ENCODE results near the gene JAKMIP1.
"Not testable (repeated sequence)": the region's sequence is repeated elsewhere in the genome, so short reads cannot be mapped to it uniquely, and the experiment has no call there.

The JAKMIP1 gene

GRCh38 chr4:6143603-6144181 lies 56.7 kb downstream of the JAKMIP1 start:
- no peak for DNase-seq (ENCODE audit: low read depth in 2 of 2)

- DNase-seq (ENCODE audit: low read depth in 2 of 2) = no peak
These were observed 57.3 kb downstream of the JAKMIP1 start for GRCh38 chr4:6142935-6143602.

- no peak for DNase-seq (ENCODE audit: low read depth in 2 of 2)
These were observed 57.8 kb downstream of the JAKMIP1 start for GRCh38 chr4:6142511-6142910.

DNA sequence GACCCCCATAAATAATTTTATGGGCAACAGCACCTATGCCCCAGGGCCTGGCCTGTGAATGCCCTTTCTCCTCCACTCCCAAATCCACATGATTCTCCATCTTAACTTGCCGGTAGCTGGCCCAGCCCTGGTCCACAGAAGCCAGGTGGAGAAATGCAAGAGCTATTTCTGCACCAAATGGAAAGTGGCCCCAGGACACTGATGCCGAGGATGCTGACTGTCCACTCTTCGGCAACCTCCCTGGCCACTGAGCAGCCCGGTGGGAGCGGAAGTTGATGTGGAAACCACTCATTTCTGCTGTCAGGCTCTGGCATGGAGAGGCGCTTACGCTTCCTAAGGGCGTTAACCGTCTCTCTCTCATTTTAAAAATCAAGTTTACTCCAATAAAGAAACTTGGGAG lies 58.8 kb downstream of the JAKMIP1 start:
- no peak for DNase-seq (ENCODE audit: low read depth in 2 of 2)

- DNase-seq (ENCODE audit: low read depth in 2 of 2) = not testable (repeated sequence)
These were observed 59.3 kb downstream of the JAKMIP1 start for GRCh38 chr4:6141021-6141420.

GRCh38 chr4:6137747-6138135 lies 62.6 kb downstream of the JAKMIP1 start:
- no peak for DNase-seq (ENCODE audit: low read depth in 2 of 2)

DNA sequence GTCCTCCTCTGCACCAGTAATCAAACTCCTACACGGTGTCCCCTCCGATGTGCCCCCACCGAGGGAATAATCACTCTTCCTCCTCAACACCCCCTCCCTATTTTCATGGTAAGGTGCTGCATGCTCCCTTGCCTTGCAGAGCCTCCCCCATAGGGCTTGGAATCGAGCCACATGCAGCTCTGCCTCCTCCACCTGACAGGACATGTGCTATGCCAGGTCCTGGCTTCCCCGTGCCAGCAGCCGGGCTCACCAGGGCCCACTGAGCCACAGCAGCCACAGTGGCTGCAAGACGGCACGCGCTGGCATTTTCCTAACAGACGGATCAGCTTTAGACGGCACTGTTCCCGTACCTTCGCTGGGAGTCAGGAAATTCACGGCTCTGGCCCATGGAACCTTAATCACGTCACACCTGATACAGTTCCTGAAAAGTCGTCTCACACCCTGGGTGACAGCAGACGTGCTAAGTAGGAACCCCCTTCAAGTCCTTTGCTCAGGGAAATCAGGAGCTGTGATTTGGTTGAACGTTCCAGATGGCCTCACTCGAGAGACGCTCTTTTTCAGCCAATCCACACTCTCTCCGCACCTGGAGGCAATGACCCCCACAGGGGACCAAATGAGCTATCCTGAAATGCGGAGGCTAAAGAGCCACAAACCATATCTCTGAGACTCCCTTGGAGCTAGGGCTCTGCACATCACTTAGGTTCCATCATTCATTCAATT lies 63.2 kb downstream of the JAKMIP1 start:
- no peak for DNase-seq (ENCODE audit: low read depth in 2 of 2)

DNA sequence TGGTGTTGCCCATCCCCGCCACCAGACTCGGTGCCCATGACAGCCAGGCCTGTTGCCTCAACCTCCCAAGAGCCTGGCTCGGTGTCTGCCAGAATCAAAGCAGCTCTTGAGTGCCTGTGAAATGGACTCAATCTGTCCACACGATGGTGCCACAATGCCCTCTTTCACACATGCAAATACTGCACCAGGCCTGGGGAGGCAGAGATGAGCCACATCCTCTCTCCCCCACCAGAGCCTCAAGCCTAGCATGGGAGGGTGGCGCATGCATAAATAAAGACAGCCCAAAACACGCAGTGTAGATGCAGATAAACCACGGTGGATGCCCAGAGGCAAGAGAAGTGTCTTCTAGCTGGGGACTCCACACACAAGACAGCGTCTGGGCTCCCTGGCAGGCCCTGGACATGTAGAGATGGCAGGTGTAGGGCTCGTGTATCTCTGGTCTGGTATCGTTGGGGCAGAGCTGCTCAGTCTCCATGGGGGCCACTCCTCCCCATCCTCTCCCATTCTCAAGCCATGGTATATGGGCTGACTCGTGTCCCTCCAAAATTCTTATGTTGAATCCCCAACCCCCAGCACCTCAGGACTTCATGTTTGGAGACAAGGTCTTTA lies 65.6 kb downstream of the JAKMIP1 start:
- DNase-seq (ENCODE audit: low read depth in 2 of 2) = no peak

GRCh38 chr4:6132716-6133115 lies 67.6 kb downstream of the JAKMIP1 start:
- DNase-seq (ENCODE audit: low read depth in 2 of 2) = no peak

GRCh38 chr4:6128221-6128850 lies 72.0 kb downstream of the JAKMIP1 start:
- DNase-seq (ENCODE audit: low read depth in 2 of 2) = no peak

- DNase-seq (ENCODE audit: low read depth in 2 of 2) = no peak
These were observed 73.2 kb downstream of the JAKMIP1 start for GRCh38 chr4:6126971-6127745.

- DNase-seq (ENCODE audit: low read depth in 2 of 2) = no peak
These were observed 75.2 kb downstream of the JAKMIP1 start for GRCh38 chr4:6125103-6125651.

GRCh38 chr4:6124386-6125102 lies 75.8 kb downstream of the JAKMIP1 start:
- no peak for DNase-seq (ENCODE audit: low read depth in 2 of 2)

DNA sequence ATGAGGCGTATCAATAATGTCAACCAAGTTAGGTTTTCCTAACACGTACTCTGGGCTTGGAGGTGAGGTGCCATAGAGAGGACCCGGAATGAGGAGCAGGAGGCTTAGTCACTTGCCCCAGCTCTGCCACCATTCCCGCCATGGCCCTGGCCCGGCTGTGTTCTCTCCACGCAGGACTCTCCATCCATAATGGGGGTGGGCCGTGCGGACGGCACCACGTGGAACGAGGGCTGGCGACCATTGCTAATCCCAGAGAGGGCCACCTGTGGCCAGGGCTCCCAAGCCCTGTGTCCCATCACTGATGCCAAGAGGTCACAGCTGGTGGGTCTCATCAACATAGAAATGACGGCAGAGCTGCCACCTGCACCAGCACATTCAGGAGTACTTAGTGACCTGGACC lies 76.4 kb downstream of the JAKMIP1 start:
- DNase-seq (ENCODE audit: low read depth in 2 of 2) = no peak

DNA sequence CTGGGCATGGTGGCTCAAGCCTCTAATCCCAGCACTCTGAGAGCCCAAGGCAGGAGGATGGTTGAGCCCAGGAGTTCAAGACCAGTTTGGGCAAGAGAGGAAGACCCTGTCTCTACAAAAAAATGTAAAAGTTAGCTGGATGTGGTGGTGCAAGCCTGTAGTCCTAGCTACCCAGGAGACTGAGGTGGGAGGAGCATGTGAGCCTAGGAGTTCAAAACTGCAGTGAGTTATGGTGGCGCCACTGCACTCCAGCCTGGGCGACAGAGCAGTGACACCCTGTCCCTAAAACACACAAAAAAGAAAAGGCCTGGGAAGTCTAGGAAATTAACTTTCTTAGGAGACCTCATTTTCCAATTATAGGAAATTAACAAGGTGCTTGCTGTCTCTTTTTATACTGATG lies 76.8 kb downstream of the JAKMIP1 start:
- DNase-seq (ENCODE audit: low read depth in 2 of 2) = no peak

- DNase-seq (ENCODE audit: low read depth in 2 of 2) = no peak
These were observed 77.2 kb downstream of the JAKMIP1 start for GRCh38 chr4:6123116-6123515.

DNA sequence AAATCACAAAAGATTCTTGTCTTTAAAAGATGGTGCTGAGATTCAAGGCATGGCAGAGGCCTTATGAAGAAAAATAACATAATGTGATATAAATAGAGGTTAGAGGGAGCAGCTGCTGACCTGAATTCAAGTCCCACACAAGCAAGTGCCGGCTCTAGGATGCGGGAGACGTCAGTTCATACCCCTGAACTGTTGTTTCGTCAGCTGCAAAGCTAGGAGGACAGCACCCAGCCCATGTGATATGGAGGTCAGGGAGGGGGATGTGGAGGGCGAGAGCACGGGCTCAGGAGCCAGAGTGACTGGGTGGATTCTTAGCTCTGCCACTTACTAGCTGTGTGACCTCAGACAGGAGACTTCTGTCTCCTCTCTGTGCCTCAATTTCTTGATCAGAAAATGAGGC lies 77.9 kb downstream of the JAKMIP1 start:
- no peak for DNase-seq (ENCODE audit: low read depth in 2 of 2)

- DNase-seq (ENCODE audit: low read depth in 2 of 2) = no peak
These were observed 78.4 kb downstream of the JAKMIP1 start for GRCh38 chr4:6121941-6122340.

GRCh38 chr4:6121276-6121850 lies 79.0 kb downstream of the JAKMIP1 start:
- DNase-seq (ENCODE audit: low read depth in 2 of 2) = no peak

DNA sequence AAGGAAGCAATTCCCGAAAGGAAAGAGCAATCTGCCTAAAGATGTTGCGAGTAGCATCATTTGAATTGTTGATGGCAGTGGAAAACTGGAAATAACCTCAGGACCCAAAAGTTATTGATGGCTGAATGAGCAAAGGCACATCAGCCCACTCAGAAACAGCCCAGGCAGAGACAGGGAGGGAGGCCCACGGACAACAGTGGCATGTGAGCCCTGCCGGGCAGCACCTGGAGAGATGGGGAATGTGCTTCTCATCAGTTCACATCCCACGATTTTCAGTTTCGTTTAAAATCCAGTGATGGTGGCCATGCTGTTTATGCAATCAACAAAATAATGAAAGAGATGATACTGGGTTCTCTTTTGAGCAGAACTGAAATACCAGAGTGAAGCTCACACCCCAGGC lies 80.0 kb downstream of the JAKMIP1 start:
- no peak for DNase-seq (ENCODE audit: low read depth in 2 of 2)

All from fibroblast of skin of left biceps (primary cell).